Lung (tissue), 13 donors: ENCODE measurements around the gene MVB12B. TPM values are rescaled to one million over a fixed set of nuclear protein-coding genes. Genes with fewer than 3 reads are reported as not detected.
"Not testable (repeated sequence)": the region's sequence is repeated elsewhere in the genome, so short reads cannot be mapped to it uniquely, and the experiment has no call there.

Source experiments
- ATAC-seq: fragments of 200-7000 bp; cut with Tn5 transposase; one replicate; pipeline ENCODE4 v1.9.1; 2020; ENCODE audit warnings: moderate number of reproducible peaks; ENCODE audit not compliant: insufficient read depth, low FRiP score
- DNase-seq, 3 donors: peaks; one replicate each; pipeline ENCODE4 v3.0.0-alpha.2; 2013 to 2017
- H3K27ac ChIP-seq, 2 donors: one replicate each; pipeline ENCODE4 v1.5.1; 2013; ENCODE audit warnings: mild to moderate bottlenecking in 2 of 2, moderate library complexity in 2 of 2, control low read depth in 1 of 2, inconsistent platforms in 1 of 2, low read depth in 1 of 2, low read length in 1 of 2
- H3K27me3 ChIP-seq, 3 donors: one replicate each; pipeline ENCODE4 v1.5.1; 2013; ENCODE audit warnings: low read length in 2 of 3; ENCODE audit not compliant: control insufficient read depth in 3 of 3, insufficient read depth in 3 of 3
- H3K36me3 ChIP-seq, 4 donors: one replicate each; pipeline ENCODE4 v1.5.1; 2013; ENCODE audit warnings: low read length in 4 of 4, mild to moderate bottlenecking in 1 of 4, moderate library complexity in 1 of 4; ENCODE audit not compliant: control insufficient read depth in 4 of 4, insufficient read depth in 4 of 4
- H3K4me1 ChIP-seq, 5 donors: one replicate each; pipeline ENCODE4 v1.5.1; 2013; ENCODE audit warnings: low read length in 5 of 5, mild to moderate bottlenecking in 2 of 5, moderate library complexity in 1 of 5; ENCODE audit not compliant: control insufficient read depth in 5 of 5, insufficient read depth in 5 of 5
- H3K4me3 ChIP-seq: one replicate; pipeline ENCODE4 v1.5.1; 2013; ENCODE audit warnings: mild to moderate bottlenecking, control low read depth, moderate library complexity
- H3K9ac ChIP-seq, 2 donors: one replicate each; pipeline ENCODE4 v1.5.1; 2013; ENCODE audit warnings: low read length in 2 of 2, control low read depth in 1 of 2; ENCODE audit not compliant: insufficient read depth in 1 of 2
- H3K9me3 ChIP-seq, 4 donors: one replicate each; pipeline ENCODE4 v1.5.1; 2013; ENCODE audit warnings: low read length in 3 of 4, mild to moderate bottlenecking in 1 of 4, moderate library complexity in 1 of 4; ENCODE audit not compliant: control insufficient read depth in 4 of 4, insufficient read depth in 3 of 4
- WGBS, 2 donors: extraction: QIAGEN DNeasy Blood & Tissue Kit; methylation state at CpG; one replicate each; pipeline ENCODE4 v1.1.7; 2013; 5-methylcytosine and 5-hydroxymethylcytosine counted together
- polyA plus RNA-seq, 2 donors: library from polyadenylated mRNA; stranded (reverse); fragments of 200-250 nt; gene quantifications; one replicate each; pipeline ENCODE4 v1.2.1, GENCODE V29; 2013
- small RNA-seq: library from RNA; depleted of rRNA; stranded (forward); fragments of <200 nt; gene quantifications from one replicate; pipeline ENCODE3, GENCODE V24; 2014; ENCODE audit warnings: low replicate concordance
- total RNA-seq, 2 donors: library from RNA; depleted of rRNA in 1 of 2; stranded (reverse); fragments of >200 nt in 1 of 2; gene quantifications; one replicate each; pipeline ENCODE4 v1.2.1, GENCODE V29; 2014 to 2021
- TF ChIP-seq, protein P1 (sequence below): IDR thresholded peaks from 2 replicates; pipeline ENCODE4 v1.5.1; 2012; ENCODE audit warnings: mild to moderate bottlenecking; ENCODE audit errors: control extremely low read depth, extremely low read depth
- donor health status: control.
- donor health status: control.
- donor health status: Bipolar disorder and iron deficiency.
- donor health status: healthy.
- donor health status: DM: yes; HTN: yes; CAD: no.

The MVB12B gene
- total and polyA plus RNA-seq, 4 donors = 9.5 to 33.6 (median 16.5) TPM

DNA sequence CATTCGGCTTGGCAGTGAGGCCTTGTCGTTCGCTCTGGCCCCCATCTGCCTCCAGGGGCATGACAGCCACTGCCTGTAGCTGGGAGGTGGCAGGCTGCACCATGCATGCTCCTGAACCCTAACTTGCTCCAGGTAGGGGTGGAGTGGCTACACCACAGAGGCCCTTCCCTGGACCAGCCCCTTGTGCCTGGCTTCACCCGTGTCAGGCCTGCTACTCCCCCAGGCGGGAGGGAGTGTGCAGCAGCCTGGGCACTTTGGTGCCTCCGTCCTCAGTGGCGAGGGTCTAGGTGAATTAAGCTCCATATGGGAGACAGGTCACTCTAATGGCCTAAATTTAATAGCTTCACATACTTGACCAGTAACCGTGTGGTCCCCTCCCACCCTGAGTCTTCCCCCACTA is 227.7 kb downstream of the MVB12B start:
- no peak overlapping the region for H3K4me3 ChIP-seq
- no peaks in the 10 kb centered on the region for H3K4me1 ChIP-seq
- ATAC-seq = no peak
- H3K9me3 ChIP-seq = no peaks in the 10 kb centered on the region
- no peak overlapping the region for H3K9ac ChIP-seq
- peaks cover 0 to under 1% (median 0%) of the 10 kb centered on the region in 3 donors for H3K27me3 ChIP-seq
- no peaks in the 10 kb centered on the region for H3K36me3 ChIP-seq
- no peak overlapping the region for H3K27ac ChIP-seq
- WGBS, 2 donors = 95 to 96% methylated on average over 8 of the region's 8 CpGs
- DNase-seq = no peak
- TF ChIP-seq, protein P1, sequence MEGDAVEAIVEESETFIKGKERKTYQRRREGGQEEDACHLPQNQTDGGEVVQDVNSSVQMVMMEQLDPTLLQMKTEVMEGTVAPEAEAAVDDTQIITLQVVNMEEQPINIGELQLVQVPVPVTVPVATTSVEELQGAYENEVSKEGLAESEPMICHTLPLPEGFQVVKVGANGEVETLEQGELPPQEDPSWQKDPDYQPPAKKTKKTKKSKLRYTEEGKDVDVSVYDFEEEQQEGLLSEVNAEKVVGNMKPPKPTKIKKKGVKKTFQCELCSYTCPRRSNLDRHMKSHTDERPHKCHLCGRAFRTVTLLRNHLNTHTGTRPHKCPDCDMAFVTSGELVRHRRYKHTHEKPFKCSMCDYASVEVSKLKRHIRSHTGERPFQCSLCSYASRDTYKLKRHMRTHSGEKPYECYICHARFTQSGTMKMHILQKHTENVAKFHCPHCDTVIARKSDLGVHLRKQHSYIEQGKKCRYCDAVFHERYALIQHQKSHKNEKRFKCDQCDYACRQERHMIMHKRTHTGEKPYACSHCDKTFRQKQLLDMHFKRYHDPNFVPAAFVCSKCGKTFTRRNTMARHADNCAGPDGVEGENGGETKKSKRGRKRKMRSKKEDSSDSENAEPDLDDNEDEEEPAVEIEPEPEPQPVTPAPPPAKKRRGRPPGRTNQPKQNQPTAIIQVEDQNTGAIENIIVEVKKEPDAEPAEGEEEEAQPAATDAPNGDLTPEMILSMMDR = no peak

DNA sequence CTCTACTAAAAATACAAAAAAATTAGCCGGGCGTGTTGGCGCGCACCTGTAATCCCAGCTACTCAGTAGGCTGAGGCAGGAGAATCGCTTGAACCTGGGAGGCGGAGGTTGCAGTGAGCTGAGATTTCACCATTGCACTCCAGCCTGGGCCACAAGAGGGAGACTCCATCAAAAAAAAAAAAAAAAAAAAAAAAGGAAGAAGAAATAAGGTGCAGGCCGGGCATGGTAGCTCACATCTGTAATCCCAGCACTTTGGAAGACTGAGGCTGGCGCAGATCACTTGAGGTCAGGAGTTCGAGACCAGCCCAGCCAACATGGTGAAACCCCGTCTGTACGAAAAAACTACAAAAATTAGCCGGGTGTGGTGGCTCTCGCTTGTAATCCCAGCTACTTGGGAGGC is 228.8 kb downstream of the MVB12B start:
- H3K4me3 ChIP-seq, H3K27ac ChIP-seq, ATAC-seq, H3K36me3 ChIP-seq, H3K27me3 ChIP-seq, H3K9me3 ChIP-seq, H3K4me1 ChIP-seq, DNase-seq, H3K9ac ChIP-seq: not testable (repeated sequence)
- WGBS, 2 donors = 80 to 83% methylated on average over 13 of the region's 13 CpGs

Small RNA genes within 50 kb of the gene (small RNA-seq; reads per million reads assigned to genes)
- gene RF00108 = 1.2 reads per million, percentile 85 among the genes with 10 or more reads in this experiment
